Sigmoid colon (tissue), 4 donors: Measurements from ENCODE around the gene PRMT1.

ENCODE experiments used
- POLR2A ChIP-seq, 2 donors: fragments of 450-650 bp; IDR thresholded peaks; one replicate each; pipeline ENCODE4 v1.6.1; 2016; ENCODE audit warnings: antibody characterized with exemption in 2 of 2, mild to moderate bottlenecking in 2 of 2, moderate library complexity in 2 of 2
- POLR2AphosphoS5 ChIP-seq, 4 donors: sonication (generic); formaldehyde crosslinking; IDR thresholded peaks; one replicate each; pipeline ENCODE4 v1.6.1; 2017; ENCODE audit warnings: antibody characterized with exemption in 4 of 4
- TF ChIP-seq, protein P1 (sequence below), 4 experiments: fragments of 450-650 bp in 3 of 4; fragments of 200-600 bp in 1 of 4; IDR thresholded peaks; one replicate each; pipeline ENCODE4 v1.5.1; 2016 to 2019; ENCODE audit warnings: antibody characterized with exemption in 4 of 4, mild to moderate bottlenecking in 3 of 4, moderate library complexity in 2 of 4

DNA sequence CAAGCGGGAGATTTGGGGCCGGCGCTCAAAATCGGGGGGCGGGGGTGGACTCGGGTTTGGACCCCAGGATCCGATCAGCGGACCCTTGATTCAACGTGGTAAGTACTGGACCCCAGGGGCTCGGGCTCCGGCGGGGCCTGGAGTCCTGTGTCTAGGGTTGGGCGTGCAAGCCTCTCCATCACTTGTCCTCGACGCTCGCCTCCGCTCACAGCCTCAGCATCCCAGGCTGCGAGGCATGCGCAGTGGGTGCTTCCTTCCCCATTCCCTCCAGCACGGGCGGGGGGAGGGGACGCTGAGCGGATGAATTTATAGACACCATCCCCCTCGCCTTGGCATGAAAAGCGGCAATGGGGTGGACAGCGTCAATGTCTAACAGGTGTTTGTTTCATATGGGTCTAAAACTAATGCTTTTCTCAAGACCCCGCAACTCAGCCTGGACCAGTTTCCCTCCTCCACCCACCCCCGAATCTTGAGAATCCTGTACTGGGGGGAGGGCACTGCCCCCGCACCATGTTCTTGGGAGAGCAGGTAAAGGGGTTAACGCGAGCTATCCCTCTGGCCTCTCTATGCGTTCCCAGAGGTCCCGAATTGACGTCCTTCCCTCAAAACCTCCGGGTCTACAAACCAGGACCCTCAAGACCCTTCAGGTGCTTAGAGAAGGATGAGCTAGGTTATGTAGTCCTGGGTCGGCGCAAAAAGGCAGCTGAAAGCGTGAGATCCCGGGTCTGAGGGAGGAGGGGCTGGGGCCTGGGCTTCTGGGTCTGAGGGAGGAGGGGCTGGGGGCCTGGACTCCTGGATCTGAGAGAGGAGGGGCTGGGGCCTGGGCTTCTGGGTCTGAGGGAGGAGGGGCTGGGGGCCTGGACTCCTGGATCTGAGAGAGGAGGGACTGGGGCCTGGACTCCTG is 14.4 kb downstream of the PRMT1 start:
- TF ChIP-seq, protein P1, sequence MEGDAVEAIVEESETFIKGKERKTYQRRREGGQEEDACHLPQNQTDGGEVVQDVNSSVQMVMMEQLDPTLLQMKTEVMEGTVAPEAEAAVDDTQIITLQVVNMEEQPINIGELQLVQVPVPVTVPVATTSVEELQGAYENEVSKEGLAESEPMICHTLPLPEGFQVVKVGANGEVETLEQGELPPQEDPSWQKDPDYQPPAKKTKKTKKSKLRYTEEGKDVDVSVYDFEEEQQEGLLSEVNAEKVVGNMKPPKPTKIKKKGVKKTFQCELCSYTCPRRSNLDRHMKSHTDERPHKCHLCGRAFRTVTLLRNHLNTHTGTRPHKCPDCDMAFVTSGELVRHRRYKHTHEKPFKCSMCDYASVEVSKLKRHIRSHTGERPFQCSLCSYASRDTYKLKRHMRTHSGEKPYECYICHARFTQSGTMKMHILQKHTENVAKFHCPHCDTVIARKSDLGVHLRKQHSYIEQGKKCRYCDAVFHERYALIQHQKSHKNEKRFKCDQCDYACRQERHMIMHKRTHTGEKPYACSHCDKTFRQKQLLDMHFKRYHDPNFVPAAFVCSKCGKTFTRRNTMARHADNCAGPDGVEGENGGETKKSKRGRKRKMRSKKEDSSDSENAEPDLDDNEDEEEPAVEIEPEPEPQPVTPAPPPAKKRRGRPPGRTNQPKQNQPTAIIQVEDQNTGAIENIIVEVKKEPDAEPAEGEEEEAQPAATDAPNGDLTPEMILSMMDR (IDR thresholded peaks at IDR 0.05), result no peak
- TF ChIP-seq POLR2A (IDR thresholded peaks at IDR 0.05) (no peak), POLR2AphosphoS5 (IDR thresholded peaks at IDR 0.05) (no peak)
